ENCODE data around the gene DAB2IP. TPM values are rescaled to one million over a fixed set of nuclear protein-coding genes. Genes with fewer than 3 reads are reported as not detected.

DAB2IP gene
- total and polyA plus RNA-seq, 2 donors (not counting 1 experiment from before 2014, with no cell fraction given) = 14.6 to 16.5 TPM

DNA sequence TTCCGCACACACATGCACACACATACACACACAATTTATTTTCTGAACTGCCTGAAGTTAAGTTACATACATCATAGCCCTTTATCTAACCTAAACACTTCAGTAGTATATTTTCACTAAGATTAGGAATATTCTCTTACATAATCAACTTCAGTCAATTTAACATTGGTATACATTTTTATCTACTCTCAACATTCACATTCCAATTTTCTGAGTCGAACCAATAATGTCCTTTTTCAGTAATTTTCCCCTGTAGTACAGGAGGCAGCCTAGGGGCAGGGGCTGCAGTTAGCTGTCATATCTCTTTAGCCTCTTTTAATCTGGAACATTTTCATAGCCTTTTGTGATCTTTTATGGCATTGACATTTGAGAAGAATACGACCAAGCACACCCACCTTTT lies 150.1 kb downstream of the DAB2IP start:
- H3K27ac ChIP-seq (ENCODE audit: insufficient read depth, low read length) = no peak overlapping the region
- no peak overlapping the region for H3K4me3 ChIP-seq (replicated peaks in 1 of 4; ENCODE audit: control extremely low read depth in 1 of 4, insufficient read depth in 1 of 4, low read depth in 3 of 4, low read length in 4 of 4)
- H3K9ac ChIP-seq (ENCODE audit: insufficient read depth, low read length) = no peak overlapping the region
- no peak for DNase-seq (ENCODE audit: low read depth in 2 of 2)
- no peaks in the 10 kb centered on the region for H3K9me3 ChIP-seq (ENCODE audit: control insufficient read depth, insufficient read depth, low read depth, low read length)
- no peaks in the 10 kb centered on the region for H4K20me1 ChIP-seq (ENCODE audit: control insufficient read depth, extremely low read depth, insufficient read depth, low read length)
- no peak overlapping the region for H2AFZ ChIP-seq (ENCODE audit: low read length)
- no peak overlapping the region for H3K4me2 ChIP-seq (ENCODE audit: extremely low read depth, insufficient read depth, low read length)
- no peaks in the 10 kb centered on the region for H3K4me1 ChIP-seq (ENCODE audit: control insufficient read depth, extremely low read depth, insufficient read depth, low read length)
- H3K27me3 ChIP-seq (ENCODE audit: control insufficient read depth, insufficient read depth, low read length) = peaks cover 2% of the 10 kb centered on the region
- no peak for TF ChIP-seq EZH2 (IDR thresholded peaks at IDR 0.05; ENCODE audit: low read length, missing control alignments)
- H3K79me2 ChIP-seq (ENCODE audit: control insufficient read depth, insufficient read depth, low read length) = no peaks in the 10 kb centered on the region
- H3K36me3 ChIP-seq (ENCODE audit: control insufficient read depth, insufficient read depth, low read length) = no peaks in the 10 kb centered on the region

DNA sequence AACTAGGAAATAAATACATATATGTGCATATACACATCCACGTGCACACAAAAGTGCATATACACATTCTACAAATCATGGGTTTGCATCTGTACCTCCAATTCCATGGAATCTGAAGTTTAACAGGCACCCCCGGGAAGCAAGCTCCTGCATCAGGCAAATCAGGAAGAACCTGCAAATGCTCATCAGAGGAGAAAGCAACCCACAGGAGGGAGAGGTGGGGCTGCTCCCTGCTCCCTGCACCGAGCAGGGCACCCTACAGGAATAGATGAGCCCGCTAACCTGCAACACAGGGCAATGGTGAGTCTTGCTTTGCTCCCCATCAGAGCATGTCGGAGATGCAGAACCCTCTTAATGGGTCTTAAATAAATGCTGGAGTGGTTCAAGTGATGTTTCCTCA lies 151.3 kb downstream of the DAB2IP start:
- Histone ChIP-seq H3K4me1 (ENCODE audit: control insufficient read depth, extremely low read depth, insufficient read depth, low read length) (no peaks in the 10 kb centered on the region), H2AFZ (ENCODE audit: low read length) (no peak overlapping the region), H3K4me2 (ENCODE audit: extremely low read depth, insufficient read depth, low read length) (no peak overlapping the region), H3K27ac (ENCODE audit: insufficient read depth, low read length) (no peak overlapping the region), H3K9me3 (ENCODE audit: control insufficient read depth, insufficient read depth, low read depth, low read length) (no peaks in the 10 kb centered on the region), H3K36me3 (ENCODE audit: control insufficient read depth, insufficient read depth, low read length) (no peaks in the 10 kb centered on the region), H3K27me3 (ENCODE audit: control insufficient read depth, insufficient read depth, low read length) (peaks cover 2% of the 10 kb centered on the region), H3K79me2 (ENCODE audit: control insufficient read depth, insufficient read depth, low read length) (no peaks in the 10 kb centered on the region), H3K4me3 (replicated peaks in 1 of 4; ENCODE audit: control extremely low read depth in 1 of 4, insufficient read depth in 1 of 4, low read depth in 3 of 4, low read length in 4 of 4) (no peak overlapping the region), H3K9ac (ENCODE audit: insufficient read depth, low read length) (no peak overlapping the region), H4K20me1 (ENCODE audit: control insufficient read depth, extremely low read depth, insufficient read depth, low read length) (no peaks in the 10 kb centered on the region)
- no peak for DNase-seq (ENCODE audit: low read depth in 2 of 2)
- no peak for TF ChIP-seq EZH2 (IDR thresholded peaks at IDR 0.05; ENCODE audit: low read length, missing control alignments)
- TF ChIP-seq, protein P1, sequence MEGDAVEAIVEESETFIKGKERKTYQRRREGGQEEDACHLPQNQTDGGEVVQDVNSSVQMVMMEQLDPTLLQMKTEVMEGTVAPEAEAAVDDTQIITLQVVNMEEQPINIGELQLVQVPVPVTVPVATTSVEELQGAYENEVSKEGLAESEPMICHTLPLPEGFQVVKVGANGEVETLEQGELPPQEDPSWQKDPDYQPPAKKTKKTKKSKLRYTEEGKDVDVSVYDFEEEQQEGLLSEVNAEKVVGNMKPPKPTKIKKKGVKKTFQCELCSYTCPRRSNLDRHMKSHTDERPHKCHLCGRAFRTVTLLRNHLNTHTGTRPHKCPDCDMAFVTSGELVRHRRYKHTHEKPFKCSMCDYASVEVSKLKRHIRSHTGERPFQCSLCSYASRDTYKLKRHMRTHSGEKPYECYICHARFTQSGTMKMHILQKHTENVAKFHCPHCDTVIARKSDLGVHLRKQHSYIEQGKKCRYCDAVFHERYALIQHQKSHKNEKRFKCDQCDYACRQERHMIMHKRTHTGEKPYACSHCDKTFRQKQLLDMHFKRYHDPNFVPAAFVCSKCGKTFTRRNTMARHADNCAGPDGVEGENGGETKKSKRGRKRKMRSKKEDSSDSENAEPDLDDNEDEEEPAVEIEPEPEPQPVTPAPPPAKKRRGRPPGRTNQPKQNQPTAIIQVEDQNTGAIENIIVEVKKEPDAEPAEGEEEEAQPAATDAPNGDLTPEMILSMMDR (conservative IDR thresholded peaks at IDR 0.05 in 1 of 2, IDR thresholded peaks at IDR 0.05 in 1 of 2; ENCODE audit: low read depth in 1 of 2, low read length in 2 of 2) = no peak

DNA sequence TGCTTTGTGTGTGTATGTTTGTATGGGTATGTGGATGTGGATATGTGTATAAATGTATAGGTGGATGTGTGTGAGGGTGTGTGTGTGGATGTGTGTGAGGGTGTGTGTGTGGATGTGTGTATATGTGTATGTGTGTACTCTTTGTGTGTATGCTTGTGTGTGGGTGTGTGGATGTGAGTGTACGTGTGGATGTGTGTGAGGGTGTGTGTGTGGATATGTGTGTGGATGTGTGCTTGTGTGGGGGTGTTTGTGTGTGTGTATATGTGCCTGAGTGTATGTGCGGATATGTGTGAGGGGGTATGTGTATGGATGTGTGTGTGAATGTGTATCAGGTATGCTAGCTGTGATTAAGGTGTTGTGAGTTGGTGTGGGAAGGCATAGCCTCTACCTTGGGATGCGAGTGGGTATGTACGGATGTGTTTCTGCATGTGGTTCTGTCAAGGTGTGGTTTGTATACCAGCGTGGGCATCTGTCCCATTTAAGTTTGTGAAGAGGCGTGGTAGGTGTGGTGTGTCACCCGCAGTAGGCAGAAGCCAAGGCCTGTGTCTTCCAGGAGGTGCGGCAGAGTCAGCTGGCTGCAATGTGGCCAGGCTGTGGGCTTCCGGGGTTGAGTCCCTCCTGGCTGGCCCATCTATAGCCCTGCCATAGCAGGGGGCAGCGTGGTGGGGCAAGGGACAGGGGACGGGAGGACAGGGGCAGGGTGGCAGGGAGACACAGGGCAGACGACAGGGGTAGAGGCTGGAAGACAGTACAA lies 155.8 kb downstream of the DAB2IP start:
- Histone ChIP-seq H3K4me1 (ENCODE audit: control insufficient read depth, extremely low read depth, insufficient read depth, low read length) (no peaks in the 10 kb centered on the region), H3K36me3 (ENCODE audit: control insufficient read depth, insufficient read depth, low read length) (no peaks in the 10 kb centered on the region), H3K27ac (ENCODE audit: insufficient read depth, low read length) (no peak overlapping the region), H3K27me3 (ENCODE audit: control insufficient read depth, insufficient read depth, low read length) (no peaks in the 10 kb centered on the region), H3K9me3 (ENCODE audit: control insufficient read depth, insufficient read depth, low read depth, low read length) (no peaks in the 10 kb centered on the region), H2AFZ (ENCODE audit: low read length) (no peak overlapping the region), H3K9ac (ENCODE audit: insufficient read depth, low read length) (no peak overlapping the region), H3K4me3 (replicated peaks in 1 of 4; ENCODE audit: control extremely low read depth in 1 of 4, insufficient read depth in 1 of 4, low read depth in 3 of 4, low read length in 4 of 4) (no peak overlapping the region), H4K20me1 (ENCODE audit: control insufficient read depth, extremely low read depth, insufficient read depth, low read length) (no peaks in the 10 kb centered on the region), H3K4me2 (ENCODE audit: extremely low read depth, insufficient read depth, low read length) (no peak overlapping the region), H3K79me2 (ENCODE audit: control insufficient read depth, insufficient read depth, low read length) (no peaks in the 10 kb centered on the region)
- DNase-seq (ENCODE audit: low read depth in 2 of 2) = no peak
- TF ChIP-seq EZH2 (IDR thresholded peaks at IDR 0.05; ENCODE audit: low read length, missing control alignments) = no peak
- TF ChIP-seq, protein P1 (conservative IDR thresholded peaks at IDR 0.05 in 1 of 2, IDR thresholded peaks at IDR 0.05 in 1 of 2; ENCODE audit: low read depth in 1 of 2, low read length in 2 of 2) = no peak
